T-helper 9 cell (primary cell): ENCODE results near the gene LRRC40.
"Not testable (repeated sequence)": the region's sequence is repeated elsewhere in the genome, so short reads cannot be mapped to it uniquely, and the experiment has no call there.

ENCODE experiments used
- DNase-seq: peaks from one replicate; pipeline ENCODE4 v3.0.0-alpha.2; 2020

LRRC40 gene

GRCh38 chr1:70200065-70200464 is 5.3 kb downstream of the LRRC40 start:
- no peak for DNase-seq

- no peak for DNase-seq
These were observed 9.0 kb downstream of the LRRC40 start for GRCh38 chr1:70196333-70196732.

GRCh38 chr1:70195342-70195741 is 10.0 kb downstream of the LRRC40 start:
- no peak for DNase-seq

DNA sequence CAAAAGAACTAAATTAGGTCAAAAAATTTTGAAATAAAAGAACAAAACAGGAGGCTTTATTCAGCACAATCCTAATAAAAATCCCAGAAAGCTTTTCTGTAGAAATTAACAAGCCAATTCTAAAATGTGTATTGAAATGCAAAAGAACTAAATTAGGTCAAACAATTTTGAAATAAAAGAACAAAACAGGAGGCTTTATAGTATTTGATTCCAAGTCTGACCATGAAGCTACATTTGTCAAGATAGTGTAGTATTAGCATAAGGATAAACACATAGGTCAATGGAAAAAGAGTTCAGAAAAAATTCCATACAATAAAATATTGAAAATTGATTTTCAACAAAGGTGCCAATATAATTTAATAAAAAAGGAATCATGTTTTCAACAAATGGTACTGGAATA is 10.8 kb downstream of the LRRC40 start:
- DNase-seq, result no peak

DNA sequence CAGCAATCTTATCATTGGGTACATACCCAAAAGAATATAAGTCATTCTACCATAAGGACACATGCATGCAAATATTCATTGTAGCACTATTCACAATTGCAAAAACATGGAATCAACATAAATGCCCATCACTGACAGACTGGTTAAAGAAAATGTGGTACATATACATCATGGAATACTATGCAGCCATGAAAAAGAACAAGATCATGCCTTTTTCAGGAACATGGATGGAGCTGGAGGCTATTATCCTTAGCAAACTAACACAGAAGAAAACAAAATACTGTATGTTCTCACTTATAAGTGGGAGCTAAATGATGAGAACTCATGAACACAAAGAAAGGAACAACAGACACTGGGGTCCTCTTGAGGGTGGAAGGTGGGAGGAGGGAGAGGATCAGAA is 12.9 kb downstream of the LRRC40 start:
- DNase-seq, result not testable (repeated sequence)

- DNase-seq, result no peak
These were observed 15.2 kb downstream of the LRRC40 start for GRCh38 chr1:70190180-70190579.

- no peak for DNase-seq
These were observed 16.9 kb downstream of the LRRC40 start for GRCh38 chr1:70188522-70188921.

DNA sequence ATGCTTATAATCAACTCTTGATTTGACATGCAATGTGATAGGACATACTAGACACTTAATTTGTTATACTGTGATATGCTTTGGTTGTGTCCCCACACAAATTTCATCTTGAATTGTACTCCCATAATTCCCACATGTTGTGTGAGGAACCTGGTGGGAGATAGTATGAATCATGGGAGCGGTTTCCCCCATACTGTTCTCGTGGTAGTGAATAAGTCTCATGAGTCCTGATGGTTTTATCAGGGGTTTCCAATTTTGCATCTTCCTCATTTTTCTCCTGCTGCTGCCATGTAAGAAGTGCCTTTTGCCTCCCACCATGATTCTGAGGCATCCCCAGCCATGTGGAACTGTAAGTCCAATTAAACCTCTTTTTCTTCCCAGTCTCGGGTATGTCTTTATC is 20.2 kb downstream of the LRRC40 start:
- DNase-seq, result not testable (repeated sequence)

DNA sequence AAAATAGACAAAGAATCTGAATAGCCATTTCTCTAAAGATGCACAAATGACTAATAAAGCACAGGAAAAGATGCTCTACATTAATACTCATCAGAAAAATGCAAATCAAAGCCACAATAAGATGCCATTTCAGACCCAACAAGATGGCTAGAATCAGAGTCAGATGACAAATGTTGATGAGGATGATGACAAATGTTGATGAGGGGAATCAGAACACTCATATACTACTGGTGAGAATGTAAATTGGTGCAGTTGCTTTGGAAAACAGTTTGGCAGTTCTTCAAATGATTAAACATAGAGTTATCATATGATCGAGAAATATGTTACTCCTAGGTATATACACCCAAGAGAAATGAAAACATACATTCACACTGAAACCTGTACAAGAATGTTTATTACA is 33.9 kb downstream of the LRRC40 start:
- DNase-seq, result no peak

- DNase-seq, result no peak
These were observed 36.1 kb downstream of the LRRC40 start for GRCh38 chr1:70169018-70169839.

DNA sequence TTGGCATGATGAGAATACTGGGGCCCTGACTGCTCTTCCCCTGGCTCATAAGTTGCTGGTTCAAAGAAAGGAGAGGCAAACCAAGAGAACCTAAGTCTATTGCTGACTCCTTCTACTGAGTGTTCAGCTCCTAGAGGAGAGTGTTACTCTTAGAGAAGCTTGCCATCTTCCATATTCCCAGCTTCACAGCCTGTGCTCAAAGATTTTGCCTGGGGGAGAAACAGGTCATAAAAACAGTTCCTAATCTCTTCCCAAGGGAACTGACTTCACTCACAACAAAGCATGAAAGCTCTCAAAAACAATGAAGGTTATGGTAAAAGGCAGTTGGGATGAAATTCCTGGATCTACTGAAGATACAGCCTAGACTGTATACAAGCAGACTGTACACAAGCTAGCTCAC is 37.1 kb downstream of the LRRC40 start:
- no peak for DNase-seq

- DNase-seq, result no peak
These were observed 41.0 kb downstream of the LRRC40 start for GRCh38 chr1:70164350-70164749.

DNA sequence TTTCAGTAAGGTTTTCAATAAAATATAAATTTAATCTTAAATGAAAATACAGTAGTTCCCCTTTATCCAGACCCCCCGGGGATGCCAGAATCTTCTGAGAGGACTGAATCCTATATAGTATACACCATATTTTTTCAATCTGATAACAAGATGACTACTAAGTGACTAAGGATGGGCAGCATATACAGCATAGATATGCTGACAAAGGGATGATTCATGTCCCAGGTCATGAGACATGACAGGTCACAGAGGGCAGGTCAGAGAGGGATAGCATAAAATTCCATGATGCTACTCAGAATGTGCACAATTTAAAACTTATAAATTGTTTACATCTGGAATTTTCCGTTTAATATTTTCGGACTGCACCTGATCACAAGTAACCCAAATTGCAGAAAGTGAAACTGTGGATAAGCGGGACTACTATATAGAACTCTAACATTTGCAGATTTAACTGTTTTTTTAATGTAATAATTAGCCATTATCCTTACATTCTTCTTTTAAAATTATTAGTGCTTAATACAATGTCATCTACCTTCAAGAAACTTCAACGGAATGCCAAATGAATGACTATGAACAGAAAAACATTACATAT is 48.8 kb downstream of the LRRC40 start:
- DNase-seq, result no peak

DNA sequence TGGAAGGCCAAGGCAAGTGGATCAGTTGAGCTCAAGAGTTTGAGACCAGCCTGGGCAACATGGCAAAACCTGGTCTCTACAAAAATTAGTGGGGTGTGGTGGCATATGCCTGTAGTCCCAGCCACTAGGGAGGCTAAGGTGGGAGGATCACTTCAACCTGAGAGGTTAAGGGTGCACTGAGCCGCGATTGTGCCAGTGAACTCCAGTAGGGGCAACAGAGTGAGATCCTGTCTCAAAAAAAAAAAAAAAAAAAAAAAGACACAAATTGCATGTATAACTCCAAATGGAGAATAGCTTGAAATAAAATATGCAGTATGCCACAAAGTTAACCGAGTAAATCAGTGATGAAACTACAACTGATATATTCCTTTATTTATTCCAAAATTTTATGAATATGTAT is 51.6 kb downstream of the LRRC40 start:
- DNase-seq, result no peak

DNA sequence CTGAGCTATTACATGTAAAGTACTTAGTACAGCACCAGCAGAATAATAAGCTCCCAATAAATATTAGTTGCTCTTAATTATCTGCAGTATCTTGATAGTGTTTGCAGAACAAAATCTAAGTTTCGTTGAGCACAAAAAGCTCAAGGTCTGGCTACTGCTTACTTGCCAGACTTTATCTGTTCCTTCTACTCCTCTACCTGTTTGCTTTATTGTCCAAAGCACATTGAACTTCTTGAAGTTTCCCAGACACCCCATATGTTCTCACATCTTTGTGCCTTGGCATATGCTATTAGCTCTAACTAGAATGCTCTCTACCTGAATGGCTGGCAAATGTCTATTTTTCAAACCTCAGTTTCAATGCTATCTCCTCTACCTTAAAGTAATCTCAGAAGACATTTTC is 54.9 kb downstream of the LRRC40 start:
- DNase-seq, result no peak

DNA sequence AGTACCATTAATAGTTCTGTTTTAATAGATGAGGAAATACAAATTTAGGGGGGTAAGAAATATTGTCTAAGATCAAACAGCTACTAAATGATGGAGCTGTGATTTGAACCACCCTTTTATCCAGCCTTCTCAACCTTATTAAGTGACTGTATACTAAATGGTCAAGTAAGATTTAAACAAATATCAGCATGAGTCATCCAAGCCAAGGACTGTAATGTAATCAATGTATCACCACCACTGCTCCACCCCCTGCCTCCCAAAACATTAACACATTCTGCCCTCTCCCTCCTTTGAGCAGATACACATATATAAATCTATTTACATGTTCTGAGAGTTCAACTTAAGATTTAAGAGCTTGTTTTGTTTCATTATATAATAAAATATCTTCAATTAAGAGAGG is 58.9 kb downstream of the LRRC40 start:
- DNase-seq, result no peak

GRCh38 chr1:70143048-70143659 is 62.2 kb downstream of the LRRC40 start:
- DNase-seq, result no peak

DNA sequence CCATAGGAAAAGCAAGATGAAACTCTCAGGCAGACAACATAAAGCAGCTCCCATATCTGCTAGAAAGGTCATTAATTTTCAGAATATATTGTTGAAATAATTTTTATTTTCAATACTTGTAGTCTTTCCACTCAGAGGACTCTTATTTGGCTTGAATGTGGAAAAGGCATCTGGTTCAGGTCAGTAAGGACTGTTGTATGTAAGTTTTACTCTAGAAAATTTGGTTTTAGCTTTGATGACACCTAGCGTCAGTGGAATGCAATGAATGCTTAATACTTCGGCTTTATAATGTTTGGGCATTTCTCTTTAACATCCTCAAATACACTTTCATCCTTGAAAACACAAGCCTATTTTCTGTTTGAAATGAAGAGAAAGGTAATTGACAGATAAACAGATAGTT is 63.3 kb downstream of the LRRC40 start:
- no peak for DNase-seq

DNA sequence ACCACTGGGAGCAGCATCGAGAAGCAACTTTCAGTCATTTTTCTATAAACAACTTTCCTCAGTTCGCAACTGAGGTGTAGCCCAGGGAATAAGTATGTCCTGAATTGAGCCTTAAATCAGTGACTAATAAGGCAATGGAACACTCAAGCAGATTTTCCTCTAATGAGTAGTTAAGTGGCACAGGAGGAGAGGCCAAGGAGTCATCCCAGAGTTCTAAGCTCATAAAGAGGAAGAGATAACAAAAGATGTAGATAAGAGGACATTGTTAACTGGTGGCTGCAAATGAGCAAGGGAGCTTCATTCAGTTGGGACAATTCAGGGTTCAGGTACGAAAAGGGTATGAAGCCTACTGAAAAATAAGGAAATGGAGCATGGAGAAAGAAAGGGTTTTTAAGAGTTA is 64.5 kb downstream of the LRRC40 start:
- no peak for DNase-seq

DNA sequence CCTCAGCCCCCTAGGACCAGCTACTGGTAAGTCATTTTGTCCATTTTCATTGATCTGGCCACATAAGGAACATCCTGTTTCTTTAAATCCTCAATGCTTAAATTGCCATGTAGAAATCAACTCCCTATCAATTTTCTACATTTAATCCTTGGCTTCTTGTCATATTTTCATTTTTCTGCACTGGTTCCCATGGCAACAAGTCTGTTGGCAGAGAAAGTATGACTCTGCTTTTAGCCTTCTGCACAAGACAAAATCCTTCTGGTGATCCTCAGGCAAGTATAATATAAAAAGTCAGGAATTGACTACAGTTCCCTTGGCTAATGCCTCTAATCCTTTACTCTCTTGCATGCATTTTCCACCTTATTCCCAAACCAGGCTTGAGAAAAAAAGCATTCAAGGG is 65.0 kb downstream of the LRRC40 start:
- no peak for DNase-seq

- DNase-seq, result no peak
These were observed 71.2 kb downstream of the LRRC40 start for GRCh38 chr1:70134148-70134547.

- no peak for DNase-seq
These were observed 88.3 kb downstream of the LRRC40 start for GRCh38 chr1:70117046-70117445.

DNA sequence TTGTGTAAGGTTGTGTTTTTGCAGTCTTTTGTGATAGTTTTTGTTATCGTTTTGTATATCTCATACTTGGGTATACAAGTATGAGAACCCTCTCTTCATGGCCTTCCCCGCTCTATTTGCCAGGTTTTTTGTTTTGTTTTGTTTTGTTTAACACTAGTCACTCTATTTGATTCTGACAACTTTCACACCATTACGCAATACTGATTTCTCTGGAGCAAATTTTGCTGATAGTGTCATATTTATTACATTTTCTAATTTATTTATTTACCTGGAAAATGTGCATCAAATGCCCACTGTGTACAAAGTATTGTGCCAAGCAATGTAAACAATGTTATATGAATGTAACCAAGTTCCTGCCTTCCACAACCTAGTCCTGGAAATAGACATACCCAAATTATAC is 90.1 kb downstream of the LRRC40 start:
- no peak for DNase-seq

DNA sequence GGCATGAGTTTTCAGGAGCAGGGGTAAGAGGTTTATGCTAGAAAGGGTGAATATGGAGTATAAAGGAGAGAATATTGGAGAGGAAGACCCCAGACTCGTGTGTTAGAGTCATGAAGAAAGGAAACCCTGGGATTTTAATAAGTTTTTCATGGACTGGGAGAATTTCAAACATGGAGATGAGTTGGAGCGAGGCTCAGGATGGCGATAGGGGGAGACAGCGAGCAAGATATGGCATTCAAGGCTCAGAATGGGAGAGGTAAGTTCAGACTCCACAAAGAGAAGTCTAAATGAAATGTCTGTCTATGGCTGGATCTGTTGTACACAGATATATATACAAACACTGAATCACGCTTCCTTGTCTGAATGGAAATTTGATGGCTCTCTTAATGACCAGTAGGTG is 92.5 kb downstream of the LRRC40 start:
- no peak for DNase-seq
